HL-60 (cell line): ENCODE data around the gene CDK17.

ENCODE experiments used
- DNase-seq, 2 experiments: peaks; one replicate each; pipeline ENCODE4 v3.0.0-alpha.2; 2010 to 2020; ENCODE audit warnings: low read depth in 1 of 2, low spot score in 1 of 2
- H3K27ac ChIP-seq: fragments of 250-450 bp; sonication (Bioruptor Pico); replicated peaks from 2 replicates; pipeline ENCODE4 v1.5.1; 2020; ENCODE audit warnings: mild to moderate bottlenecking, moderate library complexity
- H3K27me3 ChIP-seq: fragments of 250-450 bp; sonication (Bioruptor Pico); 2 replicates; pipeline ENCODE4 v1.5.1; 2021; ENCODE audit warnings: mild to moderate bottlenecking, moderate library complexity; ENCODE audit not compliant: insufficient read depth, poor library complexity, severe bottlenecking
- H3K4me3 ChIP-seq: replicated peaks from 2 replicates; pipeline ENCODE4 v1.5.1; 2011; ENCODE audit warnings: mild to moderate bottlenecking, control low read depth, low read length; ENCODE audit not compliant: insufficient read depth
- CTCF ChIP-seq: IDR thresholded peaks from one replicate; pipeline ENCODE4 v1.5.1; 2011; ENCODE audit warnings: low read length, control low read depth, inconsistent platforms; ENCODE audit not compliant: insufficient read depth
- GABPA ChIP-seq: IDR thresholded peaks from 2 replicates; pipeline ENCODE4 v1.6.1; 2012; ENCODE audit warnings: low read depth
- POLR2AphosphoS5 ChIP-seq: IDR thresholded peaks from 2 replicates; pipeline ENCODE4 v1.6.1; 2012; ENCODE audit warnings: low read depth
- REST ChIP-seq: IDR thresholded peaks from 2 replicates; pipeline ENCODE4 v1.6.1; 2012; ENCODE audit warnings: low read depth; ENCODE audit not compliant: insufficient replicate concordance
- SPI1 ChIP-seq: IDR thresholded peaks from 2 replicates; pipeline ENCODE4 v1.6.1; 2012; ENCODE audit warnings: low read depth, mild to moderate bottlenecking, borderline replicate concordance

Gene CDK17

GRCh38 chr12:96238336-96239047 lies 161.7 kb downstream of the CDK17 start:
- H3K27ac ChIP-seq: no peak overlapping the region

GRCh38 chr12:96237465-96238077 lies 162.7 kb downstream of the CDK17 start:
- Histone ChIP-seq H3K27ac (no peak overlapping the region), H3K27me3 (no peaks in the 10 kb centered on the region), H3K4me3 (no peak overlapping the region)
- peak; percentile 58 to 61 for DNase-seq
- TF ChIP-seq GABPA: no peak
- TF ChIP-seq SPI1: no peak
- TF ChIP-seq REST: no peak
- no peak for TF ChIP-seq CTCF
- 0 out of 2 replicates have a peak, but pooled peaks have one; percentile 26 for TF ChIP-seq POLR2AphosphoS5

More at GRCh38 chr12:96238336-96239047, 161.7 kb downstream of the CDK17 start:
- H3K4me3 ChIP-seq: no peak overlapping the region
- DNase-seq: no peak
- no peak for TF ChIP-seq POLR2AphosphoS5
- TF ChIP-seq REST: no peak
- TF ChIP-seq GABPA: no peak
- no peak for TF ChIP-seq SPI1
- TF ChIP-seq CTCF: no peak
- no peaks in the 10 kb centered on the region for H3K27me3 ChIP-seq

GRCh38 chr12:96237035-96237434 lies 163.2 kb downstream of the CDK17 start:
- no peak overlapping the region for H3K27ac ChIP-seq
- H3K4me3 ChIP-seq: no peak overlapping the region
- H3K27me3 ChIP-seq: no peaks in the 10 kb centered on the region
- no peak for DNase-seq
- TF ChIP-seq CTCF (no peak), SPI1 (no peak), GABPA (no peak), REST (no peak), POLR2AphosphoS5 (no peak)
